ENCODE data around the gene GH1. TPM values are rescaled to one million over a fixed set of nuclear protein-coding genes. Genes with fewer than 3 reads are reported as not detected.
"Not testable (repeated sequence)": the region's sequence is repeated elsewhere in the genome, so short reads cannot be mapped to it uniquely, and the experiment has no call there.

The GH1 gene
- total RNA-seq, 1 experiment from 2014 or later: not detected

DNA sequence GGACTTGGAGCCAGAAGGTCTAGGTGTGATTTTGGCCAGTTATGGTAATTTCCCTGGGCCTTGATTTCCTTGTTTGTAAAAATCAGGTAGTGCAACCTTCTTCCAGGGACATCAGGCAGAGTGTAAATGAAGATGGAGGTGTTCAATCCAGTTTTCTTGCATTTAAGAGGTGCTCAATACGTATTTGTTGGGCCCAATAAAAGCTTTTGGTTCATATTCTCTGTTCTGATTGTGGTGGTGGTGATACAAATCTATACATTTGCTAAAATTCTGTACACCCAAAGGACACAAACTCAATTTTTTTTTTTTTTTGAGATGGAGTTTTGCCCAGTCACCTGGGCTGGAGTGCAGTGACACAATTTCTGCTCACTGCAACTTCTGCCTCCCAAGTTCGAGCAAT is 7.5 kb upstream of the GH1 start:
- no peak for DNase-seq (ENCODE audit: low spot score)

DNA sequence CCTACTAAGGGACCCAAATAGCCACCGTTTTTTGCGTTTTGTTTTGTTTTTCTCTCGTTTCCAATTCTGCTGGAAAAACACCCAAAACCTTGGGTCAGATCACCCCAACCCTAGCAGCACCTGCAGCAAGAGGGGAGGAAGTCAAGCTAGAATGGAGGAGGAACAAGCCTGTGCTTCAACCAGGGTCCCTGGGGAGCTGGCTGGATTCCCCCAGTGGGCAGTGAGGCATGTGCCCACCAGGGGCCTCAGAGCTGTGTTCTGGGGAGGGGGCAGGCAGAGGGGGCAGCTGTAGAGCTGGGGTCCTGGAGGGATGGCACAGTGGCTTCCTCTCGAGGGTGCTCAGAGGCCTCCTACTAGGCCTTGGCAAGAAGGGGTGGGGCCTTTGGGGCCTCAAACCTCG is 7.0 kb upstream of the GH1 start:
- DNase-seq (ENCODE audit: low spot score): no peak

DNA sequence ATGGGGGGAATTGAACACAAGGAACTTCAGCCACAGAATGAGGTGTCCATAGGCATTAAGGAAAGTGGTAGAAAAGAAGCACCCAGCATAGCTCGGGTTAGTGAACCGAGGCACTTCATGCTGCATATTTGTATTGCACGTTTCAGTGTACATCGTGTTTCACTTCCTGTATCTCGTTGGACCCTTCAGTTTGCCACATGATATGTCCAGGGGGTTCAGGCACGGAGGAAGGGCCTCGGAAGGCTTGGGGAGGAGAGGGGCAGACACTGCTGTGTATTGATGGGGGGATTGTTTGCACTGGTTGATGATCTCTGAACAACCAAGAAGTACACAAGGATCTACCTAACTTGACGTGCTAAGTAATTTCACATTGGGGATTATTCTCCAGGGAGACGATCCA is 3.8 kb upstream of the GH1 start:
- DNase-seq (ENCODE audit: low spot score): not testable (repeated sequence)

DNA sequence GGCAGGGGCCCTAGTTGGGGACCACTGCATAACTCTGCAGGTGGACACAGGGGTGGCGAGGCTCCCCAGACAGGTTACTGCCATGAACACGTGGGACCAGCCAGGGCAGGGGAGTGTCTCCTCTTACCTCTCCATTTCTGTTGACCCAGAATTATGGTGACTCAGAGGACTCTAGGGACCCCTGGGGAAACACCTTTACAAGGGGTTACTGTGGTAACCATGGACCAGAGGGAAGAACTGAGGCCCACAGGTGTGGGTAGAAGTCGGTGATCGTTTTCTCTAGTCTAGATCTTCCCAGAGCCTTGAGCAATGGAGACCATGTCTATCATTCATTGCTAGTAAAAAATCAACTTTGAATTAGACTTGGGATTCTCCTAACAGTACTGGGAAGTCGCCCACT is 2.1 kb upstream of the GH1 start:
- DNase-seq (ENCODE audit: low spot score): not testable (repeated sequence)

DNA sequence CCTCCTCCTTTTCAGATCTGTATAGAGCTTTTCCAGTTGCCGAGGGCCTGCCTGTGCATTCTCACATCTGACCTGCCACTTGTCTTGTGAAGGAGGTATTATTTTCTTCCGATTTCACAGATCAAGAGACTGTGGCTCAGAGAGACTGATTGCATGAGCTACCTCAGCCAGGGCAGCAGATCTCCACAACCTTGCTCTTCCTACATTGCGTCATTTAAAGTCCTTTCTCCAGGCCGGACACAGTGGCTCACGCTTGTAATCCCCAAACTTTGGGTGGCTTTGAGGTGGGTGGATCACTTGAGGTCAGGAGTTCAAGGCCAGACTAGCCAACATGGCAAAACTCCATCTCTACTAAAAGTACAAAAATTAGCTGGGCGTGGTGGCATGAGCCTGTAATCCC is 1.4 kb upstream of the GH1 start:
- DNase-seq (ENCODE audit: low spot score): not testable (repeated sequence)

DNA sequence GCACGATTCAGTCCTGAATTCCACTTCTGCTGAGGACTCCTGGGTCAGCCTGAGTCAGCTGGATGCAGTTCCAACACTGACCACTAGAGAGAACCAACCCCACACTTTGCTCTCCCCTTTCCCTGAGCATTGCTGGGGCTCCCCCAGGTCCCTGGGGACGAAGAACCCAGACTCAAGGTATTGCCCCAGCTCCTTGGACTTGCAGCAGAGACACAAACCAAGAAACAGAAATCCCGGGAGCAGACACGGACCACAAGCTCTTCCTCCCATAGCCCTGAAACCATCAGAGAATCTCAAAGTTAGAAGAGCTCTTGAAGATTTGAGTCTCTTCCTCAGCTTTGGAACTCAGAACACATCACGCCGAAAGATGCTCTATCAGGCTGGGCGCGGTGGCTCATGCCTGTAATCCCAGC is 678 bp upstream of the GH1 start:
- peak; percentile 63 for DNase-seq (ENCODE audit: low spot score)

DNA sequence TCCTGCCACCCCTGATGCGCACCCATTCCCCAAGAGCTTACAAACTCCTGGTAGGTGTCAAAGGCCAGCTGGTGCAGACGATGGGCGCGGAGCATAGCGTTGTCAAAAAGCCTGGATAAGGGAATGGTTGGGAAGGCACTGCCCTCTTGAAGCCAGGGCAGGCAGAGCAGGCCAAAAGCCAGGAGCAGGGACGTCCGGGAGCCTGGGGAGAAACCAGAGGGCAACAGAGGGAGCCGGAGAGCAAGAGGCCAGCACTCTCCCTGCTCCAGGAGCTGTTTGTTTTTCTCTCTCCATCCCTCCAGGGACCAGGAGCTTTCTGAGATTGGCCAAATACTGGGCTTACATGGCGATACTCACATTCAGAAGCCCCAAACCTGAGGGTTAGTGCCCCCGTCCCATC is 334 bp downstream of the GH1 start:
- DNase-seq (ENCODE audit: low spot score): no peak

DNA sequence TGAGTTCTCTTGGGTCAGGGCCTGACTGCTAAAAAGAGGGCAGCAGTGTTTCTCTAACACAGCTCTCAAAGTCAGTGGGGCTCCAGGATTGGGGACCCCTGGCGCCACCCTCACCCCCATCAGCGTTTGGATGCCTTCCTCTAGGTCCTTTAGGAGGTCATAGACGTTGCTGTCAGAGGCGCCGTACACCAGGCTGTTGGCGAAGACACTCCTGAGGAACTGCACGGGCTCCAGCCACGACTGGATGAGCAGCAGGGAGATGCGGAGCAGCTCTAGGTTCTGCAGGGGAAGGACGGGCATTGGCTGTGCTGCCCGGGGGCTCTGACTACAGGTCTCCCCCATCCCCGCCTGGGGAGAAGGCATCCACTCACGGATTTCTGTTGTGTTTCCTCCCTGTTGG is 993 bp downstream of the GH1 start:
- no peak for DNase-seq (ENCODE audit: low spot score)

DNA sequence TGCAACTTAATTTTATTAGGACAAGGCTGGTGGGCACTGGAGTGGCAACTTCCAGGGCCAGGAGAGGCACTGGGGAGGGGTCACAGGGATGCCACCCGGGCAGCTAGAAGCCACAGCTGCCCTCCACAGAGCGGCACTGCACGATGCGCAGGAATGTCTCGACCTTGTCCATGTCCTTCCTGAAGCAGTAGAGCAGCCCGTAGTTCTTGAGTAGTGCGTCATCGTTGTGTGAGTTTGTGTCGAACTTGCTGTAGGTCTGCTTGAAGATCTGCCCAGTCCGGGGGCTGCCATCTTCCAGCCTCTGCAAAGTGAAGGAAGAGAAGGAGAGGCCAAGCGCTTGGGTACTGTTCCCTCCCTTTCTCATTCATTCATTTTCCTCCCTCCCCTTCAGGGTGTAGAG is 1.4 kb downstream of the GH1 start:
- DNase-seq (ENCODE audit: low spot score): not testable (repeated sequence)

DNA sequence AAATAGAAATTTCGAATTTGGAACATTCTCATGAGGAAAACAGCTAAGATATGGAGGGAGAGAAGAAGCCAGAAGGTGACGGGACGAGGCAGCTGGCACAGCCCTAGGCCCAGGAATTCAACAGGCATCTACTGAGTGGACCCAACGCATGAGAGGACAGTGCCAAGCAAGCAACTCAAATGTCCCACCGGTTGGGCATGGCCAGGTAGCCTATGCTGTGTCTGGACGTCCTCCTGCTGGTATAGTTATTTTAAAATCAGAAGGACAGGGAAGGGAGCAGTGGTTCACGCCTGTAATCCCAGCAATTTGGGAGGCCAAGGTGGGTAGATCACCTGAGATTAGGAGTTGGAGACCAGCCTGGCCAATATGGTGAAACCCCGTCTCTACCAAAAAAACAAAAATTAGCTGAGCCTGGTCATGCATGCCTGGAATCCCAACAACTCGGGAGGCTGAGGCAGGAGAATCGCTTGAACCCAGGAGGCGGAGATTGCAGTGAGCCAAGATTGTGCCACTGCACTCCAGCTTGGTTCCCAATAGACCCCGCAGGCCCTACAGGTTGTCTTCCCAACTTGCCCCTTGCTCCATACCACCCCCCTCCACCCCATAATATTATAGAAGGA is 2.0 kb downstream of the GH1 start:
- no peak for DNase-seq (ENCODE audit: low spot score)

DNA sequence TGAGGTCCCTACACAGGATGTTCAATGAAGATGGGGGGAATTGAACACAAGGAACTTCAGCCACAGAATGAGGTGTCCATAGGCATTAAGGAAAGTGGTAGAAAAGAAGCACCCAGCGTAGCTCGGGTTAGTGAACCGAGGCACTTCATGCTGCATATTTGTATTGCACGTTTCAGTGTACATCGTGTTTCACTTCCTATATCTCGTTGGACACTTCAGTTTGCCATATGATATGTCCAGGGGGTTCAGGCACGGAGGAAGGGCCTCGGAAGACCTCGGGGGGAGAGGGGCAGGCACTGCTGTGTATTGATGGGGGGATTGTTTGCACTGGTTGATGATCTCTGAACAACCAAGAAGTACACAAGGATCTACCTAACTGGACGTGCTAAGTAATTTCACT is 2.9 kb downstream of the GH1 start:
- not testable (repeated sequence) for DNase-seq (ENCODE audit: low spot score)

DNA sequence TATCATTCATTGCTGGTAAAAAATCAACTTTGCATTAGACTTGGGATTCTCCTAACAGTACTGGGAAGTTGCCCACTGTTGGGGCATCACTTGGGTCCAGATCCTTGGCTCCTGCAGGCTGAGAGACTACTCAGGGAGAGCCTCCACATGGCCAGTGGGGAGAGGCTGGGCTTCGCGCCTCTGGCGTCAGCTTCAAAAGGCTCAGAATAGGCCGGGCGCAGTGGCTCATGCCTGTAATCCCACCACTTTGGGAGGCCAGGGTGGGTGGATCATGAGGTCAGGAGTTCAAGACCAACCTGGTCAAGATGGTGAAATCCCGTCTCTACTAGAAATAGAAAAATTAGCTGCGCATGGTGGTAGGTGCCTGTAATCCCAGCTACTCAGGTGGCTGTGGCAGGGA is 4.2 kb downstream of the GH1 start:
- DNase-seq (ENCODE audit: low spot score): no peak

DNA sequence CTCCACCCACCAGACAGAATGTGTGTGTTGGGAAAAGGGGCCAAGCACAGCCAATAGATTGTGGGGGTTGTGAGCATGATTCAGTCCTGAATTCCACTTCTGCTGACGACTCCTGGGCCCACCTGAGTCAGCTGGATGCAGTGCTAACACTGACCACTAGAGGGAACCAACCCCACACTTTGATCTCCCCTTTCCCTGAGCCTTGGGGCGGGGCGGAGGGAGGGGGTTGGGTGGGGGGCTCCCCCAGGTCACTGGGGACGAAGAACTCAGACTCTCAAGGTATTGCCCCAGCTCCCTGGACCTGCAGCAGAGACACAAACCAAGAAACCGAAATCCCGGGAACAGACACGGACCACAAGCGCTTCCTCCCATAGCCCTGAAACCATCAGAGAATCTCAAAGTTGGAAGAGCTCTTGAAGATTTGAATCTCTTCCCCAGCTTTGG is 7.0 kb downstream of the GH1 start:
- peak; percentile 49 for DNase-seq (ENCODE audit: low spot score)

DNA sequence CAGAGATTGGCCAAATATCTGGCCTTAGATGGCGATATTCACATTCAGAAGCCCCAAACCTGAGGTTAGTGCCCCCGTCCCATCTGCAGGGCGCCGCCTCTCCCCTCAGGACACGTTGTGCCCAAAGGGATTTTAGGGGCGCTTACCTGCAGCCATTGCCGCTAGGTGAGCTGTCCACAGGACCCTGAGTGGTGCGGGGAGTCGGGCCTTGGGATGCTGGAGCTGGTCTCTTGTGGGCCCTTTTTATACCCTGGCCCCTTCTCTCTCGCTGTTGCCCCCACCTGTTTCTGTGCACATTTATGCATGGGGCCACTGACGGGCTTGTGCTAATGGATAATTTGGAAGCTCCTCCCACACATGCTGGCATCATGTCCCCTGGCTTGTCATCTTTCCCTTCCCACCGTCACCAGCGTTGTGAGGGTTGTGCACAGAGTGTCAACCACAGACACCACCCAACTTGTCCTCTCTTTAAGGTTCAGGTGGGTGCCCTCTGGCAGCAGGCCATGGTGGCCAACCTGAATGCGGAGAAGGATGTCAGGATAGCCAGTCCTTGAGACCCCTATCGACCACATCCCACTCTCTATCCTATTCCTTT is 7.5 kb downstream of the GH1 start, which contains the start of gene CSHL1:
CSHL1 (minus strand) TSS at position 218 of the 595 bp plus-strand sequence; CDS start at position 156, 62 bp downstream.
- DNase-seq (ENCODE audit: low spot score): no peak

DNA sequence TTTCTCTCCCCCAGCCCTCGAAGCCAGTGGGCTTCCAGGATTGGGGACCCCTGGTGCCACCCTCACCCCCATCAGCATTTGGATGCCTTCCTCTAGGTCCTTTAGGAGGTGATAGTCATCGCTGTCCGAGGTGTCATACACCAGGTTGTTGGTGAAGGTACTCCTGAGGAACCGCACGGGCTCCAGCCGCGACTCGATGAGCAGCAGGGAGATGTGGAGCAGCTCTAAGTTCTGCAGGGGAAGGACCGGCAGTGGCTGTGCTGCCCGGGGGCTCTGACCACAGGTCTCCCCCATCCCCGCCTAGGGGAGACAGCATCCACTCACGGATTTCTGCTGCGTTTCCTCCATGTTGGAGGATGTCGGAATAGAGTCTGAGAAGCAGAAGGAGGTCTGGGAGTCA is 8.5 kb downstream of the GH1 start:
- no peak for DNase-seq (ENCODE audit: low spot score)

DNA sequence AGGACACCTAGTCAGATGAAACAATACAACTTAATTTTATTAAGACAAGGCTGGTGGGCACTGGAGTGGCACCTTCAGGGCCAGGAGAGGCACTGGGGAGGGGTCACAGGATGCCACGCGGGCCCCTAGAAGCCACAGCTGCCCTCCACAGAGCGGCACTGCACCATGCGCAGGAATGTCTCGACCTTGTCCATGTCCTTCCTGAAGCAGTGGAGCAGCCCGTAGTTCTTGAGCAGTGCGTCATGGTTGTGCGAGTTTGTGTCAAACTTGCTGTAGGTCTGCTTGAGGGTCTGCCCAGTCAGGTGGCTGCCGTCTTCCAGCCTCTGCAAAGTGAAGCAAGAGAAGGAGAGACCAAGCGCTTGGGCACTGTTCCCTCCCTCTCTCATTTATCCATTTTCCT is 9.1 kb downstream of the GH1 start:
- not testable (repeated sequence) for DNase-seq (ENCODE audit: low spot score)

DNA sequence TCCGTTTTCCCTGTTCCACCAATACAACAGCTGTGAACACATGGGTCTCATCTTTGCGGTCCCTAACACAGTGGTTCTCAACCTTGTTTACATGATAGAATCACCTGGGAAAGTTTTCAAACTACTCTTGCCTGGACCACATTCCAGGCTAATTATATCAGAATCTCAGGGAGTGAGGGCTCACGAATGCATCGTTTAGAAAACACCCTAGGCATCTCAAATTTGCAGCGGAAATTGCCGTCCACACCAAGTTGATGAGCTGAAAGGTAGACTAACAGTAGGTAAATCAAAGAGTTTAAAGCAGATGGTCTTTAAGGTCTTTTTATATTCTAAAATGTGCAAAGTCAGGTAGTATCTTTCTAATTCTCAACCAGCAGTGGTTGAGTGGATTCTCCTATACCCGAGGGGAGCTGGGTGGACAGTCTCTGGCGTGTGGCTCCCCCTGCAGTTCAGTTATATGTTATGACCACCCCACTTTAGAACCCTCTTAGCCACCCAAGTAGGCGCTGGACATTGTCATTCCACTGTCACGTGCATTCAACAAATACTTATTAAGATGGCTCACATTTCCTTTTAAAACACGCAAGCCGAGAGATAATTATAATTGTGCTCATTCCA is 11.4 kb downstream of the GH1 start:
- peak; percentile 27 for DNase-seq (ENCODE audit: low spot score)

DNA sequence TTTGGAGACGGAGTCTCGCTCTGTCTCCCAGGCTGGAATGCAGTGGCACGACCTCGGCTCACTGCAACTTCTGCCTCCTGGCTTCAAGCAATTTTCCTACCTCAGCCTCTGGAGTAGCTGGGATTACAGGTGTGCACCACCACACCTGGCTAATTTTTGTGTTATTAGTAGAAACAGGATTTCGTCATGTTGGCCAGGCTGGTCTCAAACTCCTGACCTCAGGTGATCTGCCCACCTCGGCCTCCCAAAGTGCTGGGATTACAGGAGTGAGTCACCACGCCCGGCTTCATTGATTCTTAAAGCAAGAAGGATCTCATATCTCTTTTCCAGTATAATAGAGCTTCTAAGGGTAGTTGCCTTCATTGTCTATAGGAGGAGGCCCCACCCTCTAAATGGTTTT is 13.8 kb downstream of the GH1 start:
- DNase-seq (ENCODE audit: low spot score): not testable (repeated sequence)

DNA sequence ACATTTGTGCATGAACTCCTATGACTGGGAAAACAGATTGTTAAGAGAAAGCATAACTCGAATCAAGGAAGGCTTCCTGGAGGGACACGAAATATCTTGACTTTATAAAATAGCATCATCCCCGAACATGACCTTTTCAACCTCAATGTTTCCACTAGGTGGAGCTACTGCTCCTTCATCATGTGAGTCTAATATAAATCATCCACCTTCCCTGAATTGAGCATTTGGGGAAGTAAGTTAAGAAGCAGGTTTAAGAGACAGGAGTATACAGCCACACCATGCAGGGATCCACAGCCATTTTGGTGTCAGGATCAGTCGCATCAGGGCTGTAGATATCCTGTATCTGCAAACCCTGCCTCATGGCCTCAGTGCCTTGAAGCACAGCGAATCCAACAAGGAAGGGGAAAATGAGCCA is 14.8 kb downstream of the GH1 start:
- DNase-seq (ENCODE audit: low spot score): not testable (repeated sequence)

DNA sequence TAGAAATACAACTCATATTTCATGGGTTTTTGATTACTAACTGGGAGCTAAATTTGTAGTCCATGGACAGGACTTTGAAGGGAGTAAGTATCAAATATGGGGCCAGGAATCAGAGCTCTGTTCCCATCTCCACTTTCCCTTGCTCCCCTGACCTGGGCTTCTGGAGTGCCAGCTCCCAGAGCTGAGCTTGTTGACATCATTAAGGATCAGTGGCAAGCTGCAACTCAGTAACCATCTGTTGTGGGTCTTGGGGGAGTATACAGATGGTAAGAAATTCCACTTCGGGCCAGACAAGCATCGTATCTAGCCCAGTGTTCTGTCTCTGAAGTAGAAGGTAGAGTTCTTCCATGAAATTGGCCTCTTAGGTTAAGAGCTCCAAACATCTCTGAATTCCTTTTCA is 16.7 kb downstream of the GH1 start:
- DNase-seq (ENCODE audit: low spot score): not testable (repeated sequence)

DNA sequence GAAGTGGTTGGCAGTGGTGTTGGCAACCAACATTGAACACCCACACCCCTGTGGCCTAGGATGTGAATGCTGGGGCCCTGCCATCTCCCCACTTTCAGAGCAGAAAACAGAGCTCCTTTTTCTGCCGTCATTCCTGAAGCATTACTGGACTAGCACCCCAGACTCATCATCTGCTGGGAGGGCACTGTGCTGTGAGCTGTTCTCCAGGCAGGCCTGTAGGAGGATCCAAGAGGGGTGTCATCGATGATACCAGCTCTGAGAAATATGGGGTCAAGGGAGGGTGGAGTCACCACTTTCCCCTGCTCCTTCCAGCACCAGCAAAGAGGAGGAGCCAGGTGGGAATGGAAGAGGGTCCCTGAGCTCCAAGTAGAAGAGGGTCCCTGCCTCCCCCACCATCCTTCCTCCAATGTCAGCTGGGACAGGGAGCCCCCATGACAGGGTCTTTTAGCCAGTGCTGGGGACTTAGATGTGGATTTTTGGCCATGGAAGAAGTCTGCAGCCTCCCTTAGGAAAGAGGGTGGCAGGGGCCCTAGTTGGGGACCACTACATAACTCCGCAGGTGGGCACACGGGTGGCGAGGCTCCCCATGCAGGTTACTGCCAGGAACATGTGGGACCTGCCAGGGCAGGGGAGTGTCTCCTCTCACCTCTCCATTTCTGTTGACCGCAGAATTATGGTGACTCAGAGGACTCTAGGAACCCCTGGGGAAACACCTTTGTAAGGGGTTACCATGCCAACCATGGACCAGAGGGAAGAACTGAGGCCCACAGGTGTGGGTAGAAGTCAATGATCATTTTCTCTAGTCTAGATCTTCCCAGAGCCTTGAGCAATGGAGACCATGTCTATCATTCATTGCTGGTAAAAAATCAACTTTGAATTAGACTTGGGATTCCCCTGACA is 19.5 kb downstream of the GH1 start:
- not testable (repeated sequence) for DNase-seq (ENCODE audit: low spot score)
